GM12878 (cell line): ENCODE measurements around the gene ANKS1A. TPM values are rescaled to one million over a fixed set of nuclear protein-coding genes. Genes with fewer than 3 reads are reported as not detected.

Experiments used
- ATAC-seq: fragments of 200-7000 bp; cut with Tn5 transposase; 3 replicates; pipeline ENCODE4 v1.9.1; 2020; ENCODE audit warnings: mild to moderate bottlenecking, moderate library complexity
- BruUV-seq: library from RNA; stranded (reverse); fragments of 400-500 nt; replicated peaks from 2 replicates; lab custom pipeline; 2021; lab: Mats Ljungman, UMichigan
- CTCF ChIA-PET: fragments of 300-600 bp; sonication (Branson Sonifier 250); formaldehyde crosslinking; extraction: SDS; loops from one replicate; lab custom pipeline; 2021; ENCODE audit warnings: inconsistent platforms; lab: Yijun Ruan, JAX
- POLR2A ChIA-PET: fragments of 350-600 bp; formaldehyde crosslinking; extraction: SDS; loops from one replicate; lab custom pipeline; 2021; ENCODE audit warnings: inconsistent platforms; lab: Charles Lee
- RAD21 ChIA-PET: fragments of 300-600 bp; sonication (Branson Sonifier 250); formaldehyde crosslinking; loops from one replicate; lab custom pipeline; 2023; ENCODE audit warnings: antibody characterized with exemption; ENCODE audit not compliant: unreplicated experiment; lab: Charles Lee
- SMC1A ChIA-PET: fragments of 300-600 bp; sonication (Branson Sonifier 250); formaldehyde crosslinking; loops from one replicate; lab custom pipeline; 2023; ENCODE audit not compliant: unreplicated experiment, uncharacterized antibody; lab: Charles Lee
- DNase-seq: peaks from one replicate; pipeline ENCODE4 v3.0.0-alpha.2; 2011; ENCODE audit warnings: low read depth, low spot score
- FAIRE-seq: peaks from 3 replicates; lab custom pipeline; 2011; peaks lifted over from hg19 to GRCh38; lab: Jason Lieb, UNC
- H2AFZ ChIP-seq: 2 replicates; pipeline ENCODE4 v1.6.0; 2011; ENCODE audit warnings: low read depth, low read length, control low read depth; ENCODE audit not compliant: control insufficient read depth
- H3K27ac ChIP-seq: 2 replicates; pipeline ENCODE4 v1.5.1; 2011; ENCODE audit warnings: control low read depth; ENCODE audit not compliant: control insufficient read depth, insufficient read depth
- H3K27me3 ChIP-seq, 2 experiments: replicated peaks in 1 of 2; 2 replicates each; pipeline versions ENCODE4 v1.6.0 to v1.6.1; 2011; ENCODE audit warnings: low read length in 1 of 2; ENCODE audit not compliant: control insufficient read depth in 2 of 2, insufficient read depth in 2 of 2
- H3K36me3 ChIP-seq, 2 experiments: 2 replicates each; pipeline ENCODE4 v1.5.1; 2011; ENCODE audit warnings: low read length in 1 of 2; ENCODE audit not compliant: control insufficient read depth in 2 of 2, insufficient read depth in 2 of 2
- H3K4me1 ChIP-seq: 2 replicates; pipeline ENCODE4 v1.6.1; 2011; ENCODE audit warnings: mild to moderate bottlenecking, low read length, moderate library complexity, mixed read lengths; ENCODE audit not compliant: control insufficient read depth, insufficient read depth
- H3K4me2 ChIP-seq: 2 replicates; pipeline ENCODE4 v1.6.0; 2011; ENCODE audit warnings: control low read depth; ENCODE audit not compliant: control insufficient read depth, insufficient read depth
- H3K4me3 ChIP-seq: fragments of 200-600 bp; sonication (generic); 2 replicates; pipeline ENCODE4 v1.5.1; 2016
- H3K79me2 ChIP-seq: 2 replicates; pipeline ENCODE4 v1.6.0; 2011; ENCODE audit warnings: low read length; ENCODE audit not compliant: control insufficient read depth, insufficient read depth
- H3K9ac ChIP-seq: 2 replicates; pipeline ENCODE4 v1.8.0; 2011; ENCODE audit warnings: low read length, control low read depth, mixed read lengths; ENCODE audit not compliant: control insufficient read depth, insufficient read depth
- H3K9me3 ChIP-seq: replicated peaks from 3 replicates; pipeline ENCODE4 v1.5.1; 2011; ENCODE audit warnings: mild to moderate bottlenecking, low read length; ENCODE audit not compliant: control insufficient read depth, insufficient read depth
- H4K20me1 ChIP-seq: 2 replicates; pipeline ENCODE4 v1.6.0; 2011; ENCODE audit not compliant: control insufficient read depth, insufficient read depth
- CHD1 ChIP-seq: IDR thresholded peaks from 2 replicates; pipeline ENCODE4 v1.6.1; 2012; ENCODE audit warnings: low read depth, low read length, improper control_type of control experiment
- FOXM1 ChIP-seq: IDR thresholded peaks from 2 replicates; pipeline ENCODE4 v1.6.1; 2012; ENCODE audit warnings: low read depth, mild to moderate bottlenecking, inconsistent platforms, low read length, moderate library complexity
- JUND ChIP-seq: IDR thresholded peaks from 2 replicates; pipeline ENCODE4 v1.6.1; 2012; ENCODE audit warnings: low read depth, mild to moderate bottlenecking, low read length, improper control_type of control experiment, moderate library complexity
- MEF2A ChIP-seq: IDR thresholded peaks from 2 replicates; pipeline ENCODE4 v1.6.1; 2011; ENCODE audit warnings: low read depth, mild to moderate bottlenecking, low read length, moderate library complexity; ENCODE audit not compliant: insufficient read depth
- RAD51 ChIP-seq: fragments of 450-650 bp; IDR thresholded peaks from 2 replicates; pipeline ENCODE4 v1.6.1; 2016; ENCODE audit warnings: moderate library complexity, mild to moderate bottlenecking, inconsistent platforms
- RBBP5 ChIP-seq: fragments of 200-600 bp; sonication (generic); conservative IDR thresholded peaks from 2 replicates; pipeline ENCODE4 v1.6.1; 2016
- RCOR1 ChIP-seq: conservative IDR thresholded peaks from 2 replicates; pipeline ENCODE4 v1.6.1; 2012; ENCODE audit warnings: low read depth, low read length, improper control_type of control experiment
- SPI1 ChIP-seq: IDR thresholded peaks from 2 replicates; pipeline ENCODE4 v1.6.1; 2011; ENCODE audit warnings: low read depth, mild to moderate bottlenecking, low read length, moderate library complexity, borderline replicate concordance; ENCODE audit not compliant: insufficient read depth
- SUPT20H ChIP-seq: IDR thresholded peaks from 2 replicates; pipeline ENCODE4 v1.6.1; 2011; ENCODE audit warnings: low read depth, mild to moderate bottlenecking, low read length, moderate library complexity, borderline replicate concordance; ENCODE audit not compliant: control insufficient read depth
- TCF3 ChIP-seq: IDR thresholded peaks from 2 replicates; pipeline ENCODE4 v1.6.1; 2012; ENCODE audit warnings: low read depth, mild to moderate bottlenecking, low read length, borderline replicate concordance; ENCODE audit not compliant: insufficient read depth
- TCF7 ChIP-seq: IDR thresholded peaks from 2 replicates; pipeline ENCODE4 v1.6.1; 2014; ENCODE audit warnings: antibody characterized with exemption, borderline replicate concordance
- whole genome bisulfite sequencing: methylation state at CpG from one replicate; pipeline ENCODE4 v1.1.6; 2016; ENCODE audit warnings: low lambda C conversion rate; ENCODE audit not compliant: insufficient replicate concordance, insufficient coverage; ENCODE audit errors: missing lambda C conversion rate; 5-methylcytosine and 5-hydroxymethylcytosine counted together
- in situ Hi-C: fragments of 300-500 bp; cut with MboI; formaldehyde crosslinking; loops from 9 replicates; pipeline ENCODE4 v1.14.3; 2018; ENCODE audit warnings: mixed read lengths
- intact Hi-C: fragments of 100-400 bp; cut with micrococcal nuclease; formaldehyde crosslinking; loops from one replicate; pipeline ENCODE4 v1.14.2; 2022; ENCODE audit not compliant: unreplicated experiment
- polyA plus RNA-seq, 11 experiments: library from polyadenylated mRNA; depleted of rRNA in 4 of 11; unstranded in 6 of 11; stranded (reverse) in 5 of 11; fragments of >200 nt; fragmentation: Nextera tagmentation in 4 of 11; fragmentation: Illumina TruSeq in 1 of 11; extraction: Ambion mirVana in 4 of 11; extraction: Trizol in 1 of 11; gene quantifications; 1 replicate in 1 of 11; 2 replicates in 10 of 11; pipeline versions ENCODE4 v1.2.1 to v1.2.3, GENCODE V29; 2011 to 2016; ENCODE audit warnings: inconsistent platforms in 2 of 11, missing spikeins in 2 of 11, low read depth in 1 of 11
- total RNA-seq, 4 experiments: library from RNA; depleted of rRNA in 3 of 4; stranded (reverse); fragments of >200 nt in 3 of 4; fragmentation: Illumina TruSeq in 1 of 4; extraction: Trizol in 1 of 4; gene quantifications; 2 replicates each; pipeline versions ENCODE4 v1.2.1 to v1.2.3, GENCODE V29; 2013 to 2021
- TF ChIP-seq, protein P1 (sequence below): fragments of 450-650 bp; IDR thresholded peaks from 2 replicates; pipeline ENCODE4 v1.6.1; 2017; ENCODE audit warnings: mild to moderate bottlenecking, low read depth, inconsistent platforms; ENCODE audit not compliant: poor library complexity, severe bottlenecking
- TF ChIP-seq, protein P2 (sequence below): fragments of 450-650 bp; formaldehyde crosslinking; IDR thresholded peaks from 2 replicates; pipeline ENCODE4 v1.5.0; 2022; ENCODE audit warnings: mild to moderate bottlenecking, missing genetic modification characterization
- TF ChIP-seq, protein P3 (sequence below): IDR thresholded peaks from 2 replicates; pipeline ENCODE4 v1.6.1; 2011; ENCODE audit warnings: mild to moderate bottlenecking, low read depth, low read length, moderate library complexity; ENCODE audit not compliant: insufficient replicate concordance

Gene ANKS1A
- total and polyA plus RNA-seq, 10 of the 15 experiments (the other 5 are each of a cell fraction or from before 2014, with no cell fraction given) = 0.60 to 7.0 (median 3.0) TPM

GRCh38 chr6:34928695-34929094 lies 39.6 kb downstream of the ANKS1A start (continued):
- TF ChIP-seq TCF3 (no peak), SPI1 (no peak), RAD51 (no peak), SUPT20H (no peak)

GRCh38 chr6:34929241-34929978 lies 40.4 kb downstream of the ANKS1A start:
- Histone ChIP-seq H3K9ac (no peak overlapping the region), H3K4me1 (no peaks in the 10 kb centered on the region), H2AFZ (no peak overlapping the region), H3K27ac (no peak overlapping the region), H3K79me2 (no peaks in the 10 kb centered on the region), H3K4me3 (no peak overlapping the region), H3K36me3 (no peaks in the 10 kb centered on the region), H3K9me3 (no peaks in the 10 kb centered on the region), H3K4me2 (no peak overlapping the region), H3K27me3 (no peaks in the 10 kb centered on the region), H4K20me1 (no peaks in the 10 kb centered on the region)
- ATAC-seq (no peak), FAIRE-seq (no peak), DNase-seq (no peak)
- ChIA-PET CTCF (no interaction called here), RAD21 (no interaction called here), POLR2A (no interaction called here), SMC1A (no interaction called here)
- no TSS peak for BruUV-seq
- intact Hi-C loops (no loop called here), in situ Hi-C loops (no loop called here)
- 69% methylated on average over 4 of the region's 4 CpGs for WGBS
- TF ChIP-seq, protein P1, sequence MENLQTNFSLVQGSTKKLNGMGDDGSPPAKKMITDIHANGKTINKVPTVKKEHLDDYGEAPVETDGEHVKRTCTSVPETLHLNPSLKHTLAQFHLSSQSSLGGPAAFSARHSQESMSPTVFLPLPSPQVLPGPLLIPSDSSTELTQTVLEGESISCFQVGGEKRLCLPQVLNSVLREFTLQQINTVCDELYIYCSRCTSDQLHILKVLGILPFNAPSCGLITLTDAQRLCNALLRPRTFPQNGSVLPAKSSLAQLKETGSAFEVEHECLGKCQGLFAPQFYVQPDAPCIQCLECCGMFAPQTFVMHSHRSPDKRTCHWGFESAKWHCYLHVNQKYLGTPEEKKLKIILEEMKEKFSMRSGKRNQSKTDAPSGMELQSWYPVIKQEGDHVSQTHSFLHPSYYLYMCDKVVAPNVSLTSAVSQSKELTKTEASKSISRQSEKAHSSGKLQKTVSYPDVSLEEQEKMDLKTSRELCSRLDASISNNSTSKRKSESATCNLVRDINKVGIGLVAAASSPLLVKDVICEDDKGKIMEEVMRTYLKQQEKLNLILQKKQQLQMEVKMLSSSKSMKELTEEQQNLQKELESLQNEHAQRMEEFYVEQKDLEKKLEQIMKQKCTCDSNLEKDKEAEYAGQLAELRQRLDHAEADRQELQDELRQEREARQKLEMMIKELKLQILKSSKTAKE = no peak
- TF ChIP-seq RCOR1 = no peak
- TF ChIP-seq, protein P2, sequence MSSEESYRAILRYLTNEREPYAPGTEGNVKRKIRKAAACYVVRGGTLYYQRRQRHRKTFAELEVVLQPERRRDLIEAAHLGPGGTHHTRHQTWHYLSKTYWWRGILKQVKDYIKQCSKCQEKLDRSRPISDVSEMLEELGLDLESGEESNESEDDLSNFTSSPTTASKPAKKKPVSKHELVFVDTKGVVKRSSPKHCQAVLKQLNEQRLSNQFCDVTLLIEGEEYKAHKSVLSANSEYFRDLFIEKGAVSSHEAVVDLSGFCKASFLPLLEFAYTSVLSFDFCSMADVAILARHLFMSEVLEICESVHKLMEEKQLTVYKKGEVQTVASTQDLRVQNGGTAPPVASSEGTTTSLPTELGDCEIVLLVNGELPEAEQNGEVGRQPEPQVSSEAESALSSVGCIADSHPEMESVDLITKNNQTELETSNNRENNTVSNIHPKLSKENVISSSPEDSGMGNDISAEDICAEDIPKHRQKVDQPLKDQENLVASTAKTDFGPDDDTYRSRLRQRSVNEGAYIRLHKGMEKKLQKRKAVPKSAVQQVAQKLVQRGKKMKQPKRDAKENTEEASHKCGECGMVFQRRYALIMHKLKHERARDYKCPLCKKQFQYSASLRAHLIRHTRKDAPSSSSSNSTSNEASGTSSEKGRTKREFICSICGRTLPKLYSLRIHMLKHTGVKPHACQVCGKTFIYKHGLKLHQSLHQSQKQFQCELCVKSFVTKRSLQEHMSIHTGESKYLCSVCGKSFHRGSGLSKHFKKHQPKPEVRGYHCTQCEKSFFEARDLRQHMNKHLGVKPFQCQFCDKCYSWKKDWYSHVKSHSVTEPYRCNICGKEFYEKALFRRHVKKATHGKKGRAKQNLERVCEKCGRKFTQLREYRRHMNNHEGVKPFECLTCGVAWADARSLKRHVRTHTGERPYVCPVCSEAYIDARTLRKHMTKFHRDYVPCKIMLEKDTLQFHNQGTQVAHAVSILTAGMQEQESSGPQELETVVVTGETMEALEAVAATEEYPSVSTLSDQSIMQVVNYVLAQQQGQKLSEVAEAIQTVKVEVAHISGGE (CRISPR knock-in tag) = no peak
- TF ChIP-seq TCF7 = no peak
- TF ChIP-seq RBBP5 = no peak
- no peak for TF ChIP-seq FOXM1
- TF ChIP-seq, protein P3, sequence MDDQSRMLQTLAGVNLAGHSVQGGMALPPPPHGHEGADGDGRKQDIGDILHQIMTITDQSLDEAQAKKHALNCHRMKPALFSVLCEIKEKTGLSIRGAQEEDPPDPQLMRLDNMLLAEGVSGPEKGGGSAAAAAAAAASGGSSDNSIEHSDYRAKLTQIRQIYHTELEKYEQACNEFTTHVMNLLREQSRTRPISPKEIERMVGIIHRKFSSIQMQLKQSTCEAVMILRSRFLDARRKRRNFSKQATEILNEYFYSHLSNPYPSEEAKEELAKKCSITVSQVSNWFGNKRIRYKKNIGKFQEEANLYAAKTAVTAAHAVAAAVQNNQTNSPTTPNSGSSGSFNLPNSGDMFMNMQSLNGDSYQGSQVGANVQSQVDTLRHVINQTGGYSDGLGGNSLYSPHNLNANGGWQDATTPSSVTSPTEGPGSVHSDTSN = no peak
- TF ChIP-seq MEF2A = no peak
- no peak for TF ChIP-seq JUND
- no peak for TF ChIP-seq CHD1
